H1 (cell line): ENCODE data around the gene ASTN2. TPM values are rescaled to one million over a fixed set of nuclear protein-coding genes. Genes with fewer than 3 reads are reported as not detected.

ENCODE experiments used
- POLR2AphosphoS5 ChIP-seq: IDR thresholded peaks from 2 replicates; pipeline ENCODE4 v1.6.1; 2011; ENCODE audit warnings: low read depth, low read length
- polyA plus RNA-seq, 7 experiments: library from polyadenylated mRNA; depleted of rRNA in 3 of 7; stranded (reverse) in 5 of 7; unstranded in 2 of 7; fragments of >200 nt in 5 of 7; fragments of 200-250 nt in 2 of 7; gene quantifications; 1 replicate in 5 of 7; 2 replicates in 1 of 7; 4 replicates in 1 of 7; pipeline versions ENCODE4 v1.2.1 to v1.2.3, GENCODE V29; 2011 to 2013; ENCODE audit warnings: missing spikeins in 2 of 7, mixed read lengths in 2 of 7
- total RNA-seq: library from RNA; stranded (reverse); fragmentation: NEBNext Ultra II Directional; extraction: Animal tissue kit (Norgen Biotek cat#: 25700); gene quantifications from 2 replicates; pipeline ENCODE4 v1.2.1, GENCODE V29; 2021

The ASTN2 gene
- total and polyA plus RNA-seq, 2 of the 8 experiments (the other 6 are each of a cell fraction or from before 2014, with no cell fraction given) = 8.2 to 13.7 TPM

DNA sequence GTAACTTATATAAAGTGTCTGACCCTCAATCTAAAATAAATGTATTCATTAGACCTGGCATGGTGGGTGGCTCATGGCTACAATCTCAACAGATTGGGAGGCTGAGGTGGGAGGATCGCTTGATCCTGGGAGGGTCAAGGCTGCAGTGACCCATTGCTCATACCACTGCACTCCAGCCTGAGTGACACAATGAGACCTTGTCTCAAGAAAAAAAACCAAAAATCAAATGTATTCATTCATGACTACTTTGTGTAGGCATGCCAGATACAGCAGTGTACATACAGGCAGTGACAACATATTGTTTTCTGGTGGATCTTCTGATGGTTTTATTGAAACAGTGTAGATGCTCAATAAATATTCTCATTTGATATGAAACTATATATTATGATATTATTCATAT is 526.8 kb downstream of the ASTN2 start (continued):
- TF ChIP-seq POLR2AphosphoS5 = no peak
- TF ChIP-seq, all 59 proteins: peak for 0
